Spleen (tissue), 11 donors: ENCODE data around the gene WNK2. TPM values are rescaled to one million over a fixed set of nuclear protein-coding genes. Genes with fewer than 3 reads are reported as not detected.

ENCODE experiments used
- DNase-seq: peaks from one replicate; pipeline ENCODE4 v3.0.0-alpha.2; 2020
- H3K27ac ChIP-seq, 8 donors: fragments of 200-600 bp; sonication (generic) in 7 of 8; 1 replicate in 4 of 8; 2 replicates in 4 of 8; pipeline versions ENCODE4 v1.5.0 to v1.8.0; 2016 to 2021; ENCODE audit warnings: inconsistent platforms in 4 of 8, mild to moderate bottlenecking in 4 of 8, moderate library complexity in 1 of 8
- H3K27me3 ChIP-seq, 7 donors: fragments of 200-600 bp; sonication (generic) in 6 of 7; replicated peaks in 1 of 7; 1 replicate in 4 of 7; 2 replicates in 3 of 7; pipeline versions ENCODE4 v1.5.0 to v1.8.0; 2016 to 2021; ENCODE audit warnings: inconsistent platforms in 3 of 7, mild to moderate bottlenecking in 1 of 7
- H3K36me3 ChIP-seq, 6 donors: fragments of 200-600 bp; sonication (generic) in 5 of 6; 1 replicate in 4 of 6; 2 replicates in 2 of 6; pipeline versions ENCODE4 v1.5.0 to v1.8.0; 2016 to 2021; ENCODE audit warnings: inconsistent platforms in 2 of 6
- H3K4me1 ChIP-seq, 6 donors: fragments of 200-600 bp; sonication (generic) in 5 of 6; 1 replicate in 3 of 6; 2 replicates in 3 of 6; pipeline versions ENCODE4 v1.5.0 to v1.8.0; 2016 to 2021; ENCODE audit warnings: inconsistent platforms in 3 of 6
- H3K4me3 ChIP-seq, 8 donors: fragments of 200-600 bp; sonication (generic) in 7 of 8; 1 replicate in 4 of 8; 2 replicates in 4 of 8; pipeline versions ENCODE4 v1.5.0 to v1.8.0; 2016 to 2021; ENCODE audit warnings: inconsistent platforms in 4 of 8, mild to moderate bottlenecking in 4 of 8, moderate library complexity in 2 of 8
- H3K9me3 ChIP-seq, 8 donors: fragments of 200-600 bp; sonication (generic) in 7 of 8; 1 replicate in 4 of 8; 2 replicates in 4 of 8; pipeline versions ENCODE4 v1.5.0 to v1.8.0; 2016 to 2021; ENCODE audit warnings: inconsistent platforms in 4 of 8
- POLR2A ChIP-seq, 3 donors: fragments of 450-650 bp; IDR thresholded peaks; one replicate each; pipeline ENCODE4 v1.5.1; 2017; ENCODE audit warnings: antibody characterized with exemption in 3 of 3, mild to moderate bottlenecking in 1 of 3
- POLR2AphosphoS5 ChIP-seq, 3 donors: sonication (generic); formaldehyde crosslinking; IDR thresholded peaks; one replicate each; pipeline ENCODE4 v1.5.1; 2017; ENCODE audit warnings: antibody characterized with exemption in 3 of 3
- WGBS, 5 donors: extraction: QIAGEN DNeasy Blood & Tissue Kit in 3 of 5; methylation state at CpG; one replicate each; pipeline versions ENCODE4 v1.1.5 to v1.1.7; 2013 to 2018; 5-methylcytosine and 5-hydroxymethylcytosine counted together
- intact Hi-C: fragments of 100-400 bp; cut with DNase I; formaldehyde crosslinking; loops from one replicate; pipeline ENCODE4 v1.15.0; 2023; ENCODE audit warnings: low total_unique reads
- polyA plus RNA-seq, 3 donors: library from polyadenylated mRNA; stranded (reverse); fragments of 200-250 nt; gene quantifications; one replicate each; pipeline ENCODE4 v1.2.1, GENCODE V29; 2013
- total RNA-seq, 7 donors: library from RNA; depleted of rRNA in 3 of 7; stranded (reverse); fragments of >200 nt in 3 of 7; fragmentation: NEBNext Ultra II Directional in 4 of 7; extraction: Animal tissue kit (Norgen Biotek cat#: 25700) in 4 of 7; gene quantifications; one replicate each; pipeline versions ENCODE4 v1.1.0 to v1.2.1, GENCODE V29; 2016 to 2021
- TF ChIP-seq, protein P1 (sequence below), 11 experiments: fragments of 200-600 bp in 7 of 11; fragments of 450-650 bp in 4 of 11; sonication (generic) in 4 of 11; IDR thresholded peaks in 8 of 11; conservative IDR thresholded peaks in 3 of 11; 1 replicate in 7 of 11; 2 replicates in 4 of 11; pipeline versions ENCODE4 v1.4.0 to v1.8.0; 2016 to 2021; ENCODE audit warnings: antibody characterized with exemption in 11 of 11, inconsistent platforms in 4 of 11, mild to moderate bottlenecking in 1 of 11
- donor health status: healthy with polysubstance abuse.
- donor health status: DM: no; HTN: no; CAD: no; lungs with moderate emphysema.
- donor health status: DM: no; HTN: no; CAD: no.
- donor health status: Bipolar disorder and iron deficiency.
- donor health status: healthy.
- donor health status: DM: no; HTN: no; CAD: no.
- donor health status: DM: yes; HTN: yes; CAD: no.

Gene WNK2
- total and polyA plus RNA-seq, 10 donors: 1.8 to 20.0 (median 7.3) TPM

GRCh38 chr9:93198838-93199625 is 15.1 kb downstream of the WNK2 start:
- no peak overlapping the region for H3K4me3 ChIP-seq
- peak; percentile 16 for DNase-seq
- H3K27ac ChIP-seq: no peak overlapping the region
- TF ChIP-seq POLR2AphosphoS5 (IDR thresholded peaks at IDR 0.05) (no peak), POLR2A (IDR thresholded peaks at IDR 0.05) (no peak)
- TF ChIP-seq, protein P1, sequence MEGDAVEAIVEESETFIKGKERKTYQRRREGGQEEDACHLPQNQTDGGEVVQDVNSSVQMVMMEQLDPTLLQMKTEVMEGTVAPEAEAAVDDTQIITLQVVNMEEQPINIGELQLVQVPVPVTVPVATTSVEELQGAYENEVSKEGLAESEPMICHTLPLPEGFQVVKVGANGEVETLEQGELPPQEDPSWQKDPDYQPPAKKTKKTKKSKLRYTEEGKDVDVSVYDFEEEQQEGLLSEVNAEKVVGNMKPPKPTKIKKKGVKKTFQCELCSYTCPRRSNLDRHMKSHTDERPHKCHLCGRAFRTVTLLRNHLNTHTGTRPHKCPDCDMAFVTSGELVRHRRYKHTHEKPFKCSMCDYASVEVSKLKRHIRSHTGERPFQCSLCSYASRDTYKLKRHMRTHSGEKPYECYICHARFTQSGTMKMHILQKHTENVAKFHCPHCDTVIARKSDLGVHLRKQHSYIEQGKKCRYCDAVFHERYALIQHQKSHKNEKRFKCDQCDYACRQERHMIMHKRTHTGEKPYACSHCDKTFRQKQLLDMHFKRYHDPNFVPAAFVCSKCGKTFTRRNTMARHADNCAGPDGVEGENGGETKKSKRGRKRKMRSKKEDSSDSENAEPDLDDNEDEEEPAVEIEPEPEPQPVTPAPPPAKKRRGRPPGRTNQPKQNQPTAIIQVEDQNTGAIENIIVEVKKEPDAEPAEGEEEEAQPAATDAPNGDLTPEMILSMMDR (IDR thresholded peaks at IDR 0.05 in 8 of 11, conservative IDR thresholded peaks at IDR 0.05 in 3 of 11): no peak
- H3K9me3 ChIP-seq: peaks cover 0 to 4% (median 0%) of the 10 kb centered on the region in 8 donors
- WGBS, 5 donors: 87 to 96% (median 91%) methylated on average over 12 to 16 of the region's 16 CpGs
- intact Hi-C loops: no loop called here
- H3K36me3 ChIP-seq: no peaks in the 10 kb centered on the region
- peaks cover 0 to 4% (median 0%) of the 10 kb centered on the region in 6 donors for H3K4me1 ChIP-seq
- no peaks in the 10 kb centered on the region for H3K27me3 ChIP-seq

- no peaks in the 10 kb centered on the region for H3K27me3 ChIP-seq
- WGBS, 5 donors: 83 to 96% (median 90%) methylated on average over 9 of the region's 9 CpGs
- H3K4me3 ChIP-seq: no peak overlapping the region
- no peak for DNase-seq
- no peaks in the 10 kb centered on the region for H3K36me3 ChIP-seq
- no peak overlapping the region for H3K27ac ChIP-seq
- no peak for TF ChIP-seq POLR2AphosphoS5 (IDR thresholded peaks at IDR 0.05)
- TF ChIP-seq POLR2A (IDR thresholded peaks at IDR 0.05): no peak
- TF ChIP-seq, protein P1 (IDR thresholded peaks at IDR 0.05 in 8 of 11, conservative IDR thresholded peaks at IDR 0.05 in 3 of 11): no peak
- H3K9me3 ChIP-seq: peaks cover 0 to 4% (median 0%) of the 10 kb centered on the region in 8 donors
- peaks cover 0 to 16% (median 10%) of the 10 kb centered on the region in 6 donors for H3K4me1 ChIP-seq
- intact Hi-C loops: no loop called here
Measured at GRCh38 chr9:93200449-93200742, 16.5 kb downstream of the WNK2 start.

DNA sequence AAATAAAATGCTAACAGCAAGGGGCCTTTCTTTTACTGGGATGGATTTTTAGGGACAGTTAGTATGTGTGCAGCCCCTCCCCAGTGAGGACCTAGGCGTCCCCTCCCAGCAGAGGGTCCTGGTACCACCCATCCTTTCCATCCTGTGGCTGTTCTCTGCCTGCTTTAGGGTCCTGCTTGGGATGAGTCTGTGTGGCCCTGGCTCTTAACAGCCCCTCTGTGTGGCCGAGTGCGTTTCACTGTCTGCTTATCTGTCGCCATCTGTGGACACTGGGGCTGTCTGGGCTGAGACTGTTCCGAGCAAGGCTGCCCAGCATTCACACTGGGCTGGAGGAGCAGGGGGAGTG is 17.0 kb downstream of the WNK2 start:
- H3K27me3 ChIP-seq: no peaks in the 10 kb centered on the region
- no peak for DNase-seq
- intact Hi-C loops: no loop called here
- no peaks in the 10 kb centered on the region for H3K36me3 ChIP-seq
- 82 to 92% (median 86%) methylated on average over 5 of the region's 5 CpGs for WGBS, 5 donors
- H3K9me3 ChIP-seq: peaks cover 0 to 4% (median 0%) of the 10 kb centered on the region in 8 donors
- TF ChIP-seq, protein P1 (IDR thresholded peaks at IDR 0.05 in 8 of 11, conservative IDR thresholded peaks at IDR 0.05 in 3 of 11): no peak
- no peak for TF ChIP-seq POLR2AphosphoS5 (IDR thresholded peaks at IDR 0.05)
- no peak for TF ChIP-seq POLR2A (IDR thresholded peaks at IDR 0.05)
- H3K4me1 ChIP-seq: peaks cover 0 to 21% (median 15%) of the 10 kb centered on the region in 6 donors
- H3K4me3 ChIP-seq: no peak overlapping the region
- no peak overlapping the region for H3K27ac ChIP-seq

DNA sequence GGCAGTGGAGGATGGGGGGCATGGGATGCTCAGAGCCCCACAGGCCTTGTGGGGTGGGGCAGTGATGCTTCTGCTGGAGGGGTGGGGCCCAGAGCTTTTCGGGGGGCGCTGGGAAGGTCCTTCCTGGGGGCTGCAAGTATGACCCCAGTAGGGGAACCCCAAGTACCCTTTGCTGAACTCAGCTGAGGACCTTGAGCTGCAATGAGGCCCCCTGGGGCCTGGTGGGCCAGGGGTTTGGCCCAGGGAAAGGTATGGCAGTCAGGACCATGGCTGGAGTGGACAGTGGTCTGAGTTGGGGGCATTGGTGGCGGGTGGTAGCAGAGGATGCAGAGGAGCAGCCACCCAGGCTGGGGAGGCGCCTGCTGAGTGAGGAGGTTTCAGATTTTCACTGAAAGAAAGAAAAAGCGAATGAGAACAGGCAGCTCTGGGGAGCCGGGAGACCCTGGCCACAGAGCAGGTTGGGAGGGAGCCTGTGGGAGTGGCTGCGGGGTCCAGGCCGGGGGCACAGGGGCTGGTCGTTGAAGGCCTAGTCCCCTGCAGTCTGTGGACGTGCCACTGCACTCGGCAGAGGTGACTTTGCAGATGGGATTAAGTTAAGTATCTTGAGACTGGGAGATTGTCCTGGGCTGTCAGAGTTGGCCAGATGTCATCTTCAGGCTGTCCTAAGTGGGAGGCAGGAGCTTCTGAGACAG is 19.2 kb downstream of the WNK2 start:
- intact Hi-C loops: no loop called here
- no peak overlapping the region for H3K27ac ChIP-seq
- H3K36me3 ChIP-seq: no peaks in the 10 kb centered on the region
- no peaks in the 10 kb centered on the region for H3K27me3 ChIP-seq
- H3K4me3 ChIP-seq: no peak overlapping the region
- TF ChIP-seq, protein P1 (IDR thresholded peaks at IDR 0.05 in 8 of 11, conservative IDR thresholded peaks at IDR 0.05 in 3 of 11): no peak
- TF ChIP-seq POLR2AphosphoS5 (IDR thresholded peaks at IDR 0.05): no peak
- WGBS, 5 donors: 74 to 93% (median 85%) methylated on average over 11 of the region's 11 CpGs
- H3K9me3 ChIP-seq: no peaks in the 10 kb centered on the region
- peak; percentile 47 for DNase-seq
- peaks cover 0 to 43% (median 24%) of the 10 kb centered on the region in 6 donors for H3K4me1 ChIP-seq
